ENCODE data around the gene FAM107B. TPM values are rescaled to one million over a fixed set of nuclear protein-coding genes. Genes with fewer than 3 reads are reported as not detected.

FAM107B gene
- total and polyA plus RNA-seq, 2 of the 4 experiments (the other 2 are of a cell fraction): 26.4 to 27.1 TPM

DNA sequence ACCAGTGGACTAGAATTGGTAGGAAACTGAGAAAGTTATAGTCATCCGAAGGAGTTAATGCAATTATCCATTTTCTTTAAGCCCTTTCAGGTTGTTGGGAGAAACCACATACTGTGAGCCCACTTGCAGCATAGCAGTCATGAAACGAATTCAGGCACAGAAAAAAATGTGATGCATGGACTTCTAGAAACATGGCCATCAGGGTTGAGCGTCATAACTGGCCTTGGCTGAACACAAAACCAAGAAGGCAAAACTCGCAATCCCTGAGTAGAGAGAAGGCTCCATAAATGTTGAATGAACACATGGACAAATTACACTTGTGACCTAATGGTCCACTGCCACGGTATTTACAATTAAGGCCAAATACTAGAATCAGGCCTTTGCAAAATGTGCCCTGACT is 121.9 kb downstream of the FAM107B start:
- no peak overlapping the region for H2BK120ac ChIP-seq (ENCODE audit: low read depth, low read length)
- no peak overlapping the region for H4K5ac ChIP-seq (ENCODE audit: low read depth, low read length)
- DNase-seq: no peak
- no peak overlapping the region for H2BK5ac ChIP-seq (ENCODE audit: low read depth, low read length, poor library complexity, severe bottlenecking)
- no peak overlapping the region for H3K4me3 ChIP-seq (ENCODE audit: insufficient read depth, low read depth, low read length)
- H3K9me3 ChIP-seq (ENCODE audit: control insufficient read depth, insufficient read depth, low read length): no peaks in the 10 kb centered on the region
- no peak overlapping the region for H4K91ac ChIP-seq (ENCODE audit: insufficient read depth, low read depth, low read length)
- no peak overlapping the region for H3K4ac ChIP-seq (ENCODE audit: low read depth, low read length)
- dilution Hi-C loops (cut with HindIII; ENCODE audit: low sequenced_read_pairs, unreplicated experiment): no loop called here
- WGBS, 2 experiments (ENCODE audit: extremely low coverage in 2 of 2, insufficient read length in 1 of 2): 93% methylated on average over 2 of the region's 5 CpGs; no CpG with 5 or more reads in 1 of the 2 experiments
- H3K79me1 ChIP-seq (ENCODE audit: low read depth in 1 of 2, low read length in 2 of 2): no peaks in the 10 kb centered on the region
- H3K27me3 ChIP-seq (ENCODE audit: control insufficient read depth, insufficient read depth, low read length): peaks cover 6% of the 10 kb centered on the region
- no peak overlapping the region for H4K8ac ChIP-seq (ENCODE audit: low read depth in 2 of 2, low read length in 2 of 2)
- peaks cover 9% of the 10 kb centered on the region; the same call in 1 of the 2 replicates for H3K9me1 ChIP-seq (ENCODE audit: insufficient read depth, low read length)
- H2BK15ac ChIP-seq (ENCODE audit: low read depth, low read length): no peak overlapping the region
- BruUV-seq (replicated peaks): no TSS peak
- no peak overlapping the region for H3K14ac ChIP-seq (replicated peaks; ENCODE audit: low read depth, low read length)
- no peak overlapping the region for H2AK5ac ChIP-seq (ENCODE audit: low read depth, low read length)
- H3K4me2 ChIP-seq (ENCODE audit: low read depth, low read length): no peak overlapping the region
- no peak overlapping the region for H3K27ac ChIP-seq (ENCODE audit: insufficient read depth, low read length)
- no peak overlapping the region for H2AFZ ChIP-seq (replicated peaks; ENCODE audit: low read length, poor library complexity)
- ATAC-seq (ENCODE audit: low read depth): no peak
- no peak overlapping the region for H3K9ac ChIP-seq (ENCODE audit: low read depth, low read length)
- H2BK20ac ChIP-seq (ENCODE audit: low read depth, low read length): no peak overlapping the region
- no peak overlapping the region; the same call in 1 of the 2 replicates for H3K18ac ChIP-seq (ENCODE audit: low read depth, low read length)
- in situ Hi-C loops (cut with MboI; ENCODE audit: low sequenced_read_pairs): no loop called here
- intact Hi-C loops (cut with micrococcal nuclease): loop anchor here (5.0 kb wide), 1 partner anchor 36 kb away; no protein-coding TSS in a partner anchor
- H3K4me1 ChIP-seq (ENCODE audit: control insufficient read depth, insufficient read depth, low read length): peaks cover 9% of the 10 kb centered on the region
- no peak overlapping the region for H2AK9ac ChIP-seq (replicated peaks; ENCODE audit: low read depth, low read length, poor library complexity)
- no peak overlapping the region for H3K56ac ChIP-seq (ENCODE audit: extremely low read depth, insufficient read depth, low read length)
- no peaks in the 10 kb centered on the region for H3K36me3 ChIP-seq (ENCODE audit: control insufficient read depth, insufficient read depth, low read length)
- H4K20me1 ChIP-seq (ENCODE audit: insufficient read depth, low read length): no peaks in the 10 kb centered on the region
- no peak for TF ChIP-seq POLR2A (IDR thresholded peaks at IDR 0.05; ENCODE audit: low read depth, low read length)
- TF ChIP-seq MAZ (IDR thresholded peaks at IDR 0.05; ENCODE audit: borderline replicate concordance, low read depth, low read length): no peak
- no peak for TF ChIP-seq CHD1 (IDR thresholded peaks at IDR 0.05; ENCODE audit: low read depth, low read length)
- no peak for TF ChIP-seq CEBPB (IDR thresholded peaks at IDR 0.05; ENCODE audit: low read depth, low read length)
- TF ChIP-seq RCOR1 (IDR thresholded peaks at IDR 0.05; ENCODE audit: insufficient replicate concordance, low read length): no peak
- no peak for TF ChIP-seq MAFK (IDR thresholded peaks at IDR 0.05; ENCODE audit: low read depth, low read length)
- no peak for TF ChIP-seq MXI1 (IDR thresholded peaks at IDR 0.05; ENCODE audit: borderline replicate concordance, low read depth, low read length)
- no peak for TF ChIP-seq BHLHE40 (IDR thresholded peaks at IDR 0.05; ENCODE audit: low read depth, low read length)
- H3K23ac ChIP-seq (ENCODE audit: low read depth, low read length): no peak overlapping the region
- POLR2A ChIA-PET (ENCODE audit: unreplicated experiment): no interaction called here
- CTCF ChIA-PET: no interaction called here

Data from IMR-90 (cell line).